HG03196 (cell line): ENCODE measurements around the gene EPS15.
"Not testable (repeated sequence)": the region's sequence is repeated elsewhere in the genome, so short reads cannot be mapped to it uniquely, and the experiment has no call there.

ENCODE experiments used
- ATAC-seq: cut with Tn5 transposase; IDR thresholded peaks from one replicate; pipeline ENCODE4 v1.9.1; 2021; ENCODE audit not compliant: unreplicated experiment

The EPS15 gene

DNA sequence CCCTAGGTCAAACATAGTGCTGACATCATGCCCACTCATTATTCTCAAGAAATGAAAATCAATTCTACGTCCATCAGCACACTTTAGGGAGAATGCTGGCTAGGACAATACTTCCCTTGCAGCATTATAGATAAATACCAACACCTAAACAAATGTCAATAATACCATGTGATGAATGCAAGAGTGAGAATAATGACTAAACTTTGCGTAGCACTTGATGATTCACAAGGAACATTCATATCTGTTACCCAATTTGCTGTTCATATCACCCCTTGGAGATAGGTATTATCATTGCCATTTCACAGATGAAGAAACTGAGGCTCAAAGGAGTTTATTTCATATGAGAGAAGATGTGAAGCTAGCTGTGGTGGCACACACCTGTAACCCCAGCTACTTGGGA, 24.8 kb upstream of the EPS15 start:
- ATAC-seq, result no peak

- ATAC-seq, result no peak
These were observed 23.3 kb upstream of the EPS15 start for GRCh38 chr1:51542158-51542953.

DNA sequence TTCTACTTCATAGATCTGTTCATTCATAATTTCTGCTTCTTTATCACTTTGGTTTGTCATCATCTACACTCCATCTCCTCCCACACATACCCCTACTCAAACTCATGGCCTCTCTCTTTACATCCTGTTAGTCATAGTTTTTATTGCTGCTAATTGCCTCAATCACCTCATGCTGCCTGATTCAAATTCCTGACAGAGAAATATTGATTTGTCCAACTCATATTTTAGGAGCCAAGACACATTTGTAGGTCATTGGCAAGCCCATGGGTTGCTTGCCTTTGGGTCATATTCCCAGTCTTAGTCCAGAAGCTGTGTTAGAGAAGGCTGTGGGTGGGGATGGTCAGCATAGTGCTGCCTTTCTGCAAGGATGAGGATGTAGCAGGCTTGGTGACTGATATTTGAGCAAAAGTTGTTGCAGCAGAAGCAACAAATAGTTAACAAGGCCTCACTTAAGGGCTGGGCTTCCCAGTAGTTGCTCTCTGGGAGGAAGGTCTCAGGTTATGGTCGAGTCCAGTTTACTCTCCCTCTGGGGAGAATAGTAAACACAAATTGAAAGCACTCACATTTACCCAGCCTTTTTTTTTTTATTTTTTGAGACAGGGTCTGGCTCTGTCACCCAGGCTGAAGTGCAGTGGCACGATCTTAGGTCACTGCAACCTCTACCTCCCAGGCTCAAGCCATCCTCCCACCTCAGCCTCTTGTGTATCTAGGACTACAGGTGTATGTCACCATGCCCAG, 22.4 kb upstream of the EPS15 start:
- no peak for ATAC-seq

DNA sequence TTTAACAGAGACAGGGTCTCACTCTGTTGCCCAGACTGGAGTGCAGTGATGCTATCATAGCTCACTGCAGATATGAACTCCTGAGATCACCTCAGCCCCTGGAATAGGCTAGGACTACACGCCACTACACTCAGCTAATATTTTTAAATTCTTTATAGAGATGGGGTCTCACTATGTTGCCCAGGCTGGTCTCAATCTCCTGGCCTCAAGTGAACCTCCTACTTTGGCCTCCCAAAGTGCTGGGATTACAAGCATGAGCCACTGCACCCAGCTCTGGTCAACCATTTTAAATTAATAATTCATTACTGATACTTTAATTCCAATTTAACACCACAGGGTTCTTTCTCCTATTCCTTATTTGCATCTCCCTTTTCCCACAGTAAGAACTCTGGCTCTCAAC, 18.5 kb upstream of the EPS15 start:
- ATAC-seq, result no peak

DNA sequence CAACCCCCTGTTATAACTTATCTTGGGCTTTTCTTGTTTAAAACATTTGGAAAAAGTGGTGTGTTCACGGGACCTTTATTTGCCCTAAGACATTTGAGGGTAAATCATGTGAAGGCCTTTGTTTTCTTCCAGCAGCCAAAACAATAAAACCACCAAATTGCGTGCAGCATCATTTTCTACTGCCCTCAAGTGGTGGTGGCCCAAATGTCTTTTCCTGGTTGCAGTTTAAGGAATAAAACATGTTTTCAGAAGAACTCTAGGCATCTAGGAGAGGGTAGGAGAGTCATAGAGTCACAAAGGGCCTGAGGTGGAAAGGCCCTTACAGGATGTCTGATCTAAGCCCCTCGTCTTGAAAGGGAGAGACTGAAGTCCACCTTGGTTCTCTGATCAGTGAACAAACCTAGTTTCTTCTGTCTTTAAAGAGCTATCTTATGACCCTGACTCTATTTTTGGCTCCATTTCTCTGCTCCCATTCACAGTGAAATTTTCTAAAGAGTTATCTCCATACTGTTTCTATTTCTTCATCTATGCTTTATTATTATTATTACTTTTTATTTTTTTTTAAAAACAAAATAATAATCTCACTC, 16.0 kb upstream of the EPS15 start:
- ATAC-seq, result no peak

GRCh38 chr1:51534447-51534846, 15.4 kb upstream of the EPS15 start:
- no peak for ATAC-seq

- no peak for ATAC-seq
These were observed 13.8 kb upstream of the EPS15 start for GRCh38 chr1:51532853-51533252.

DNA sequence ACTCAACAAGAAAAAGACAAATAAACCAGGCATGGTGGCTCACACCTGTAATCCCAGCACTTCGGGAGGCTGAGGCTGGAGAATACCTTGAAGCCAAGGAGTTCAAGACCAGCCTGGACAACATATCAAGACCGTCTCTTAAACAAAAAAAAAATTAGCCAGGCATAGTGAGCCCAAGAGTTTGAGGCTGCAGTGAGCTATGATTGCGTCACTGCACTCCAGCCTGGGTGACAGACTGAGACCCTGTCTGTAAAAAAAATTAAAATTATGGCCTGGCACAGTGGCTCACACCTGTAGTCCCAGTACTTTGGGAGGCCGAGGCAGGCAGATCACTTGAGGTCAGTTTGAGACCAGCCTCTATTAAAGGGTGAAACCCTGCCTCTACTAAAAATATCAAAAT, 11.4 kb upstream of the EPS15 start:
- not testable (repeated sequence) for ATAC-seq

DNA sequence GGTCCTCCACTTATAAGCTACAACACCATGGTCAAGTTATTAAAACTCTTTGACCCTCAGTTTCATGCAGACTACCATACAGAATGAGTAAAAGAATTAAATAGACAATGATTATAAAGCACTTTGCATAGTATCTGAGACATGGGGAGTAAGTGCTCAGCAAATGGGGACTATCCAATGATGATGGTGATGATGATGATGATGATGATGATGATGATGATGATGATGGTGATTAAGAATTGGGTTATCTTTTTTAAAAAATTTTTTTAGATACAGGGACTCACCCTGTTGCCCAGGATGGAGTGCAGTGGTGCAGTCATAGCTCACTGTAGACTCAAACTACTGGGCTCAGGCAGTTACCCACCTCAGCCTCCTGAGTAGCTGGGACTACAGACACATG, 8.1 kb upstream of the EPS15 start:
- no peak for ATAC-seq

GRCh38 chr1:51526248-51526647, 7.2 kb upstream of the EPS15 start:
- no peak for ATAC-seq

GRCh38 chr1:51525295-51525694, 6.2 kb upstream of the EPS15 start:
- ATAC-seq, result no peak

- no peak for ATAC-seq
These were observed 5.8 kb upstream of the EPS15 start for GRCh38 chr1:51524817-51525216.

GRCh38 chr1:51523931-51524330, 4.9 kb upstream of the EPS15 start:
- ATAC-seq, result no peak

GRCh38 chr1:51520700-51521248, 1.7 kb upstream of the EPS15 start:
- no peak for ATAC-seq

GRCh38 chr1:51519865-51520699, 1.0 kb upstream of the EPS15 start:
- no peak for ATAC-seq

- peak; percentile 31 for ATAC-seq
These were observed 449 bp downstream of the EPS15 start for GRCh38 chr1:51518586-51519047.

DNA sequence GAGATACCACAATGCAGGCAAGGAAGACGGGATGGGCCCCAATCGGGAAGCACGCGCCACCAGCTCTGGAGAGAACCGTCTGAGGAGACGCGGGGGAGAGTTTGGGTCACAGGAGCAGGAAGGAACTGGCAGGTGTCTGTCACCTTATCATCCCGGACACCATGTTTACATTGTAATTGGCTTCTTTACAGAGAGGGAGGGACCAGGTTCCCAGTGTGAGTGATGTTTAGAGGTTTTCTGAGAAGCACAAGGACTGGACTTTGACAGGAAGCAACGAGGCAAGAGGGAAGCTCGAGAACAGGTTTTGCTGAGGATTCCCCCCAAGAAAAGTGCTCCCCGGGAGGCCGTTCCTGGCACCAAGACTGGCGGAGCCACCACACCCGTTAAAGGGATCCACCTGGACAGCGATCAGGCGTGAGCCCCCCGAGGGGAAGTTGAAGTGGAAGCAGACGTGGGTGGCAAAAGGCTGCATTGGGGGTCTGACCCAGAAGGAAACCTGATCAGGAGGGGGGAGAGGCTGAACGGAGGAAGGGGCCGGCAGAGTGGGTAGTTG, 957 bp downstream of the EPS15 start:
- ATAC-seq, result peak; percentile 2

GRCh38 chr1:51517361-51518032, 1.6 kb downstream of the EPS15 start:
- no peak for ATAC-seq

GRCh38 chr1:51516649-51517158, 2.4 kb downstream of the EPS15 start:
- ATAC-seq, result no peak
